Sigmoid colon (tissue), 7 donors: Measurements from ENCODE around the gene ABLIM2. TPM values are rescaled to one million over a fixed set of nuclear protein-coding genes. Genes with fewer than 3 reads are reported as not detected.
"Not testable (repeated sequence)": the region's sequence is repeated elsewhere in the genome, so short reads cannot be mapped to it uniquely, and the experiment has no call there.

Source experiments
- DNase-seq: peaks from one replicate; pipeline ENCODE4 v3.0.0-alpha.2; 2019
- H3K27ac ChIP-seq, 4 donors: fragments of 200-600 bp; sonication (generic); one replicate each; pipeline ENCODE4 v1.5.1; 2016 to 2019; ENCODE audit warnings: mild to moderate bottlenecking in 1 of 4
- H3K27me3 ChIP-seq, 3 donors: fragments of 200-600 bp; sonication (generic); one replicate each; pipeline ENCODE4 v1.5.1; 2019; ENCODE audit warnings: mild to moderate bottlenecking in 1 of 3
- H3K36me3 ChIP-seq, 4 donors: fragments of 200-600 bp; sonication (generic); one replicate each; pipeline ENCODE4 v1.5.1; 2016 to 2019
- H3K4me1 ChIP-seq, 4 donors: fragments of 200-600 bp; sonication (generic); one replicate each; pipeline ENCODE4 v1.5.1; 2017 to 2019
- H3K4me3 ChIP-seq, 4 donors: fragments of 200-600 bp; sonication (generic); one replicate each; pipeline ENCODE4 v1.5.1; 2017 to 2019; ENCODE audit warnings: mild to moderate bottlenecking in 2 of 4, moderate library complexity in 1 of 4
- H3K9me3 ChIP-seq, 4 donors: fragments of 200-600 bp in 3 of 4; sonication (generic) in 3 of 4; one replicate each; pipeline versions ENCODE4 v1.5.1 to v1.6.1; 2013 to 2019
- CTCF ChIP-seq, 4 experiments: fragments of 450-650 bp in 3 of 4; fragments of 200-600 bp in 1 of 4; IDR thresholded peaks; one replicate each; pipeline ENCODE4 v1.5.1; 2016 to 2019; ENCODE audit warnings: antibody characterized with exemption in 4 of 4, mild to moderate bottlenecking in 3 of 4, moderate library complexity in 2 of 4
- EP300 ChIP-seq, 4 donors: sonication (generic); formaldehyde crosslinking; IDR thresholded peaks; one replicate each; pipeline ENCODE4 v1.6.1; 2017; ENCODE audit warnings: antibody characterized with exemption in 4 of 4
- POLR2A ChIP-seq, 2 donors: fragments of 450-650 bp; IDR thresholded peaks; one replicate each; pipeline ENCODE4 v1.6.1; 2016; ENCODE audit warnings: antibody characterized with exemption in 2 of 2, mild to moderate bottlenecking in 2 of 2, moderate library complexity in 2 of 2
- POLR2AphosphoS5 ChIP-seq, 4 donors: sonication (generic); formaldehyde crosslinking; IDR thresholded peaks; one replicate each; pipeline ENCODE4 v1.6.1; 2017; ENCODE audit warnings: antibody characterized with exemption in 4 of 4
- WGBS, 2 donors: extraction: QIAGEN DNeasy Blood & Tissue Kit; methylation state at CpG; one replicate each; pipeline ENCODE4 v1.1.7; 2013; 5-methylcytosine and 5-hydroxymethylcytosine counted together
- intact Hi-C: fragments of 100-400 bp; cut with DNase I; formaldehyde crosslinking; loops from one replicate; pipeline ENCODE4 v1.15.1; 2023
- polyA plus RNA-seq, 3 donors: library from polyadenylated mRNA; stranded (reverse); fragments of 200-250 nt; gene quantifications; one replicate each; pipeline ENCODE4 v1.2.3, GENCODE V29; 2013
- total RNA-seq, 4 donors: library from RNA; depleted of rRNA; stranded (reverse); fragments of >200 nt; gene quantifications; one replicate each; pipeline ENCODE4 v1.1.0, GENCODE V29; 2016
- donor health status: healthy with polysubstance abuse.
- donor health status: Bipolar disorder and iron deficiency.
- donor health status: healthy.

Gene ABLIM2
- total and polyA plus RNA-seq, 7 donors, result 3.1 to 15.0 (median 7.4) TPM

GRCh38 chr4:7944599-7945220 is 213.9 kb downstream of the ABLIM2 start:
- no peak for DNase-seq
- H3K27me3 ChIP-seq, result no peaks in the 10 kb centered on the region
- H3K9me3 ChIP-seq, result no peaks in the 10 kb centered on the region
- intact Hi-C loops, result no loop called here
- H3K27ac ChIP-seq, result peak overlapping the region in 2 of 4 donors; percentile 45 to 57
- TF ChIP-seq POLR2AphosphoS5 (IDR thresholded peaks at IDR 0.05), result no peak
- TF ChIP-seq EP300 (IDR thresholded peaks at IDR 0.05), result no peak
- no peak for TF ChIP-seq CTCF (IDR thresholded peaks at IDR 0.05)
- TF ChIP-seq POLR2A (IDR thresholded peaks at IDR 0.05), result no peak
- peaks cover 0 to 28% (median 26%) of the 10 kb centered on the region in 4 donors for H3K4me1 ChIP-seq
- no peaks in the 10 kb centered on the region for H3K36me3 ChIP-seq
- 62 to 81% methylated on average over 5 of the region's 5 CpGs for WGBS, 2 donors
- H3K4me3 ChIP-seq, result no peak overlapping the region

GRCh38 chr4:7943688-7944087 is 214.9 kb downstream of the ABLIM2 start:
- intact Hi-C loops, H3K36me3 ChIP-seq, H3K9me3 ChIP-seq, H3K27ac ChIP-seq, H3K4me3 ChIP-seq, H3K27me3 ChIP-seq: not testable (repeated sequence)
- DNase-seq, result peak; percentile 22
- WGBS, 2 donors, result 94 to 98% methylated on average over 4 of the region's 4 CpGs
- H3K4me1 ChIP-seq, result peaks cover 0 to 25% (median 21%) of the 10 kb centered on the region in 4 donors

GRCh38 chr4:7943211-7943610 is 215.4 kb downstream of the ABLIM2 start:
- H3K27ac ChIP-seq, result no peak overlapping the region
- H3K4me1 ChIP-seq, result peaks cover 0 to 25% (median 21%) of the 10 kb centered on the region in 4 donors
- 86 to 94% methylated on average over 8 of the region's 8 CpGs for WGBS, 2 donors
- no peak overlapping the region for H3K4me3 ChIP-seq
- H3K27me3 ChIP-seq, result no peaks in the 10 kb centered on the region
- DNase-seq, result peak; percentile 34
- TF ChIP-seq CTCF (IDR thresholded peaks at IDR 0.05) (no peak), POLR2A (IDR thresholded peaks at IDR 0.05) (no peak), POLR2AphosphoS5 (IDR thresholded peaks at IDR 0.05) (no peak), EP300 (IDR thresholded peaks at IDR 0.05) (no peak)
- no peaks in the 10 kb centered on the region for H3K9me3 ChIP-seq
- no peaks in the 10 kb centered on the region for H3K36me3 ChIP-seq
- intact Hi-C loops, result no loop called here

GRCh38 chr4:7941965-7942496 is 216.6 kb downstream of the ABLIM2 start:
- peak; percentile 50 for DNase-seq
- 90 to 91% methylated on average over 4 of the region's 4 CpGs for WGBS, 2 donors
- Histone ChIP-seq H3K27ac (no peak overlapping the region), H3K4me1 (peaks cover 0 to 33% (median 31%) of the 10 kb centered on the region in 4 donors), H3K27me3 (no peaks in the 10 kb centered on the region), H3K36me3 (no peaks in the 10 kb centered on the region), H3K4me3 (no peak overlapping the region), H3K9me3 (no peaks in the 10 kb centered on the region)
- TF ChIP-seq POLR2A (IDR thresholded peaks at IDR 0.05), result no peak
- no peak for TF ChIP-seq EP300 (IDR thresholded peaks at IDR 0.05)
- no peak for TF ChIP-seq POLR2AphosphoS5 (IDR thresholded peaks at IDR 0.05)
- no peak for TF ChIP-seq CTCF (IDR thresholded peaks at IDR 0.05)
- intact Hi-C loops, result no loop called here

GRCh38 chr4:7941111-7941964 is 217.3 kb downstream of the ABLIM2 start:
- H3K4me1 ChIP-seq, result peaks cover 0 to 40% (median 38%) of the 10 kb centered on the region in 4 donors
- 56 to 72% methylated on average over 11 of the region's 11 CpGs for WGBS, 2 donors
- H3K27ac ChIP-seq, result no peak overlapping the region
- TF ChIP-seq CTCF (IDR thresholded peaks at IDR 0.05) (no peak), POLR2AphosphoS5 (IDR thresholded peaks at IDR 0.05) (no peak), EP300 (IDR thresholded peaks at IDR 0.05) (no peak), POLR2A (IDR thresholded peaks at IDR 0.05) (no peak)
- H3K36me3 ChIP-seq, result no peaks in the 10 kb centered on the region
- DNase-seq, result peak; percentile 66
- no peaks in the 10 kb centered on the region for H3K9me3 ChIP-seq
- intact Hi-C loops, result no loop called here
- no peak overlapping the region for H3K4me3 ChIP-seq
- no peaks in the 10 kb centered on the region for H3K27me3 ChIP-seq
